Fibroblast of pulmonary artery (primary cell): Measurements from ENCODE around the gene MMEL1.

Experiments used
- DNase-seq: peaks from one replicate; pipeline ENCODE4 v3.0.0-alpha.2; 2010; ENCODE audit warnings: low read depth
- H3K4me3 ChIP-seq: replicated peaks from 2 replicates; pipeline ENCODE4 v1.5.1; 2011; ENCODE audit warnings: low read depth, mild to moderate bottlenecking, control low read depth, low read length, moderate library complexity
- TF ChIP-seq, protein P1 (sequence below): IDR thresholded peaks from 2 replicates; pipeline ENCODE4 v1.5.1; 2011; ENCODE audit warnings: mild to moderate bottlenecking, control low read depth, low read length, inconsistent platforms; ENCODE audit errors: missing control alignments

MMEL1 gene

GRCh38 chr1:2587860-2588571, 44.8 kb downstream of the MMEL1 start:
- TF ChIP-seq, protein P1, sequence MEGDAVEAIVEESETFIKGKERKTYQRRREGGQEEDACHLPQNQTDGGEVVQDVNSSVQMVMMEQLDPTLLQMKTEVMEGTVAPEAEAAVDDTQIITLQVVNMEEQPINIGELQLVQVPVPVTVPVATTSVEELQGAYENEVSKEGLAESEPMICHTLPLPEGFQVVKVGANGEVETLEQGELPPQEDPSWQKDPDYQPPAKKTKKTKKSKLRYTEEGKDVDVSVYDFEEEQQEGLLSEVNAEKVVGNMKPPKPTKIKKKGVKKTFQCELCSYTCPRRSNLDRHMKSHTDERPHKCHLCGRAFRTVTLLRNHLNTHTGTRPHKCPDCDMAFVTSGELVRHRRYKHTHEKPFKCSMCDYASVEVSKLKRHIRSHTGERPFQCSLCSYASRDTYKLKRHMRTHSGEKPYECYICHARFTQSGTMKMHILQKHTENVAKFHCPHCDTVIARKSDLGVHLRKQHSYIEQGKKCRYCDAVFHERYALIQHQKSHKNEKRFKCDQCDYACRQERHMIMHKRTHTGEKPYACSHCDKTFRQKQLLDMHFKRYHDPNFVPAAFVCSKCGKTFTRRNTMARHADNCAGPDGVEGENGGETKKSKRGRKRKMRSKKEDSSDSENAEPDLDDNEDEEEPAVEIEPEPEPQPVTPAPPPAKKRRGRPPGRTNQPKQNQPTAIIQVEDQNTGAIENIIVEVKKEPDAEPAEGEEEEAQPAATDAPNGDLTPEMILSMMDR, result no peak
- H3K4me3 ChIP-seq, result no peak overlapping the region
- DNase-seq, result no peak

DNA sequence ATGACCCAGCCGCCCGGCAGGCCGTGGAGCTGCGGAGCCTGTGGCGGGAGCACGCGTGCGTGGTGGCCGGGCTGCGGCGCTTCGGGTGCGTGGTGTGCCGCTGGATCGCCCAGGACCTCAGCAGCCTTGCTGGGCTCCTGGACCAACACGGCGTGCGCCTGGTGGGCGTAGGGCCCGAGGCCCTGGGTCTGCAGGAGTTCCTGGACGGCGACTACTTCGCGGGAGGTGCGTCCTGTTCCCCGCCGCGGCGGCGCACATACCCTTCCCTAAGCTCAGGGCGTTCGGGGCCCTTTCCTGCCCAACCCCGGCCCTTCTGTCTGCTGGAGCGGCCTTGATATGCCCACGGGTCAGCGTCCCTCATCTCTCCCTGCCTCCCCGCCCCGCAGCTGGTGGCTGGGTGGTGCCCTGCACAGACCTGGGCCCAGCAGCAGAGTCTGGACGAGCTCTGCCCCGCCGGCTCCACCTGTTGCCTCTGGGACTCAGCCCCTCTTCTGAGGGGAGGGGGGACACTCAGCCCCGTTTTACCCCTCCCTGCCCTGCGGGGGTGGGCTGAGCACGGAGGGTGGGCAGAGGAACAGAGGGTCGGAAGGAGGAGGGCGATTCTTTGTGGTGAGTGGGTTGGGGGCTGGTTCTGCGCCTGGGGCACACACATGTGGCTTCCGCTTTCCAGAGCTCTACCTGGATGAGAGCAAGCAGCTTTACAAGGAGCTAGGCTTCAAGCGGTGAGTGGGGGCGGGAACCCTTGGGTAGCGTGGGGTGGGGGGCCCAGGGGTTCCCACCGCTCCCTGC, 45.6 kb downstream of the MMEL1 start:
- H3K4me3 ChIP-seq, result peak overlapping the region; percentile 62
- TF ChIP-seq, protein P1, result no peak
- DNase-seq, result peak; percentile 25

DNA sequence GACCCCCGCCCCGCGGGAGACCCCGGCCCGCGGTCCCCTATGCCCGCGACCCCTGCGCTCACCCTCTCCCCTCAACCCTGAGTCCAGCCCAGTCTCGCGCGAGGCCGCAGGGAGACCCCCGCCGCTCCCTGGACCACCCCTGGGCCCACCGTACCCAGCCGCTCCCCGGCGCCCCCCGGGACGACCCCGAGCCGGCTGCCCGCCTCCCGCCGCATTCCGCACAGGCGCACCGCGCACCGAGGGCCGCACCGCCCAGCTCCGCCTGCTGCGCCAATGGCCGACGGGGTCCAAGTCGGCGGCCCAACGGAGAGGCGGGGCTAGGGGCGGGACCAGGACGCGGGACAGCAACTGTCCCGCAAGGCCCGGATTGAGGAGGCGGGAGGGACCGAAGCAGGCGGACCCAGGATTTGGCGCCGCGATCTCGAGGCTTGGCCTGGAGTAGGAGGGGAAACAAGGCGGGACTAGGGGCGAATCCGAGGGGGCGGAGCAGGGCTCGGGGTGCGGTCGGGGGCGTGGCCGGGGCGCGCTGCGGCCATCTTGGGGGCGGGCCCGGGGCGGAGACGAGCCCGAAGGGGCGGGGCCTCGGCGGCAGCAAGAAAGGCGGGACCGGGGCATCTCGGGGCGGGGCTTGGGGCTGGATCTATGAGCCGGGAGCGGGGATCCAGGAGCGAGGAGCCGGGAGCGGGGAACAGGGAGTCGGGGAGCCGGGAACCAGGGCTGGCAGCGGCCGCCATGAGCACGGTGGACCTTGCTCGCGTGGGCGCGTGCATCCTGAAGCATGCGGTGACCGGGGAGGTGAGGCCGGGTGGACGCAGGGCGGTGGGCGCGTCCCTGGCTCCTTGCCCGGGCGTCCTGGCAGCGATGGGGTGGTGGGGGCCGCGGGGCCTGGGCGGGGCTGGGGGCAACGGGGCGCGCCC, 46.4 kb downstream of the MMEL1 start, which contains the start of gene PRXL2B:
Gene PRXL2B (plus strand): TSS at position 624 of the 917 bp plus-strand sequence. CDS start 109 bp downstream, at position 733.
- DNase-seq, result peak; percentile 99
- TF ChIP-seq, protein P1, result no peak
- peak within 1 kb of the TSS; percentile 62 for H3K4me3 ChIP-seq

GRCh38 chr1:2585318-2586092, 47.3 kb downstream of the MMEL1 start:
- H3K4me3 ChIP-seq, result peak overlapping the region; percentile 62
- DNase-seq, result peak; percentile 44
- TF ChIP-seq, protein P1, result no peak

DNA sequence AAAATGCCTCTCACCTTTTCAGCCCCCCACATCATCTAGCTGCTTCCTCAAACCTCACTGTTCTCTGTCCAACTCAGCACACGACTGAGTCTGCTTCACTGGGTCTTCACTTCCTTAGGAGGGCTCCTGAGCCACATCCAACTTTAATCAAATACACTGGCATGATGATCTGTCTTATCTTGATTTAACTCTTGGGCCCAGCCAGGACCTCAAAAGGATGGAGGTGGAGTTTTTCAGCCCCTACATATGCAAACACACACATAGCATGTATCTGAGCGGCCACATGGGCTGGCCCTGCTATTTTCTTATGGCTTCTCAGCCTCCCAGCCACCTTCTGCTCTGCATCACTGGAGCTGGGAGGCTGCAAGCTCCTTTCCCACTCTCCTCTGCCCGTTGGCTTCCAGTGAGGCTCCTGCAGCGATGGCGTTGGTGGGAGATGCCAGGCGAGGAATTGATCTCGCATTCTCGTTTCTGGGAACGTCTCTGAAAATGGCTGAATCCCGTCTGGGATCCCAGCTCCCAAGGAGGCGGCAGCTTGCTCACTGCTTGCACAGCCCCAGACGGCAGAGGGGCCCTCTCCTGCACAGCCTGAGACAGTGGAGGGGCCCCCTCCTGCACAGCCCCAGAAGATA, 48.0 kb downstream of the MMEL1 start:
- DNase-seq, result no peak
- H3K4me3 ChIP-seq, result peak overlapping the region; percentile 62
- TF ChIP-seq, protein P1, result no peak

DNA sequence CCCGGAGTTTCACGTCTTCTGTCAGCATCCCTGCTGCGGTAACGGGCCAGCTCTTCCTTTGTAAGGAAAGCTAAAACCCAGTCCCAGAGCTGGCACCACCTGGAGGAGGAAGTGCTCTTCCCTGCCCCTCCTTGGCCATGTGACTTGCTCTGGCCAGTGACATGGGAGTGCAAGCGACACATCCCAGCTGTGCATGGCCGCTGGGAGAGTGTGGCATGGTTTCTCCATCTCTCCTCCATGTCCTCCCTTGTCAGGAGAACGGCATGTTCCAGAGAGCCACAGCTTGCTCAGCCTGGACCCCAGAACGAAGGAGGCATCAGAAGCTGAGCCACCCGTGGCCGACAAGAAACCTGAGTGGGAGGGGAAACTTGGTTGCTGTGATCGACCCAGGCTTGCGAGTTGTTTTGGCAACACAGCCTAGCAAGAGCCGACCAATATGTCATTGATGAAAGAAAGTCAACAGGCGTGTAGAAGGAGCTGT, 48.9 kb downstream of the MMEL1 start:
- no peak for DNase-seq
- no peak overlapping the region for H3K4me3 ChIP-seq
- TF ChIP-seq, protein P1, result no peak
